Amniotic stem cell (primary cell): ENCODE measurements around the gene S100A5.

Experiments
- DNase-seq: peaks from one replicate; lab custom pipeline; 2025; lab: John Stamatoyannopoulos, UW

Gene S100A5

GRCh38 chr1:153506831-153507413, 33.8 kb downstream of the S100A5 start:
- peak; percentile 33 for DNase-seq

- DNase-seq, result no peak
Measured at GRCh38 chr1:153506386-153506785, 34.3 kb downstream of the S100A5 start.

- DNase-seq, result no peak
Measured at GRCh38 chr1:153505576-153505975, 35.2 kb downstream of the S100A5 start.

- DNase-seq, result no peak
Measured at GRCh38 chr1:153503766-153504165, 37.0 kb downstream of the S100A5 start.

GRCh38 chr1:153498746-153499145, 42.0 kb downstream of the S100A5 start:
- DNase-seq, result no peak

GRCh38 chr1:153495536-153495935, 45.2 kb downstream of the S100A5 start:
- no peak for DNase-seq

- DNase-seq, result peak; percentile 66
Measured at GRCh38 chr1:153494976-153495535, 45.7 kb downstream of the S100A5 start.

- DNase-seq, result no peak
Measured at GRCh38 chr1:153493343-153493960, 47.3 kb downstream of the S100A5 start.

GRCh38 chr1:153490272-153491051, 50.3 kb downstream of the S100A5 start:
- DNase-seq, result peak; percentile 70

GRCh38 chr1:153488731-153489130, 52.0 kb downstream of the S100A5 start:
- no peak for DNase-seq

GRCh38 chr1:153487707-153488106, 53.0 kb downstream of the S100A5 start:
- DNase-seq, result no peak
